ENCODE data around the gene EPM2A. TPM values are rescaled to one million over a fixed set of nuclear protein-coding genes. Genes with fewer than 3 reads are reported as not detected.
A peak's percentile ranks its signal among the peaks of the same experiment; 100 is the strongest.

Gene EPM2A
- total RNA-seq, 1 donor from 2014 or later, result 7.6 TPM

- DNase-seq (ENCODE audit: low spot score in 2 of 2), result peak in 1 of 2 donors; percentile 68
- intact Hi-C loops (cut with DNase I), result loop anchor here (5.0 to 10.0 kb wide), 5 partner anchors 61 to 1519 kb away; partner anchors contain the start of genes STXBP5 and UTRN
- Histone ChIP-seq H3K36me3 (no peaks in the 10 kb centered on the region), H3K4me3 (peak overlapping the region in 1 of 2 donors; percentile 82), H3K27ac (peak overlapping the region; percentile 96 to 97), H3K9me3 (no peaks in the 10 kb centered on the region), H3K27me3 (no peaks in the 10 kb centered on the region), H3K4me1 (peaks cover 0 to 8% of the 10 kb centered on the region in 2 donors)
- TF ChIP-seq, protein P1, sequence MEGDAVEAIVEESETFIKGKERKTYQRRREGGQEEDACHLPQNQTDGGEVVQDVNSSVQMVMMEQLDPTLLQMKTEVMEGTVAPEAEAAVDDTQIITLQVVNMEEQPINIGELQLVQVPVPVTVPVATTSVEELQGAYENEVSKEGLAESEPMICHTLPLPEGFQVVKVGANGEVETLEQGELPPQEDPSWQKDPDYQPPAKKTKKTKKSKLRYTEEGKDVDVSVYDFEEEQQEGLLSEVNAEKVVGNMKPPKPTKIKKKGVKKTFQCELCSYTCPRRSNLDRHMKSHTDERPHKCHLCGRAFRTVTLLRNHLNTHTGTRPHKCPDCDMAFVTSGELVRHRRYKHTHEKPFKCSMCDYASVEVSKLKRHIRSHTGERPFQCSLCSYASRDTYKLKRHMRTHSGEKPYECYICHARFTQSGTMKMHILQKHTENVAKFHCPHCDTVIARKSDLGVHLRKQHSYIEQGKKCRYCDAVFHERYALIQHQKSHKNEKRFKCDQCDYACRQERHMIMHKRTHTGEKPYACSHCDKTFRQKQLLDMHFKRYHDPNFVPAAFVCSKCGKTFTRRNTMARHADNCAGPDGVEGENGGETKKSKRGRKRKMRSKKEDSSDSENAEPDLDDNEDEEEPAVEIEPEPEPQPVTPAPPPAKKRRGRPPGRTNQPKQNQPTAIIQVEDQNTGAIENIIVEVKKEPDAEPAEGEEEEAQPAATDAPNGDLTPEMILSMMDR (IDR thresholded peaks at IDR 0.05), result no peak
Measured at GRCh38 chr6:145736661-145737144, 1.4 kb upstream of the EPM2A start.

- DNase-seq (ENCODE audit: low spot score in 2 of 2), result peak; percentile 65 to 94
- Histone ChIP-seq H3K27me3 (no peaks in the 10 kb centered on the region), H3K27ac (peak overlapping the region; percentile 96 to 97), H3K36me3 (no peaks in the 10 kb centered on the region), H3K4me3 (peak overlapping the region; percentile 59 to 82), H3K9me3 (no peaks in the 10 kb centered on the region), H3K4me1 (peaks cover 0 to 8% of the 10 kb centered on the region in 2 donors)
- intact Hi-C loops (cut with DNase I), result loop anchor here (1.0 to 10.0 kb wide), 8 partner anchors 63 to 1517 kb away; partner anchors contain the start of genes FBXO30, RAB32, SHPRH and STXBP5
- TF ChIP-seq, protein P1 (IDR thresholded peaks at IDR 0.05), result no peak
Measured at GRCh38 chr6:145734486-145735355, 599 bp downstream of the EPM2A start.

GRCh38 chr6:145733810-145734209 is 1.5 kb downstream of the EPM2A start:
- no peak for DNase-seq (ENCODE audit: low spot score in 2 of 2)
- TF ChIP-seq, protein P1 (IDR thresholded peaks at IDR 0.05), result no peak
- no peaks in the 10 kb centered on the region for H3K9me3 ChIP-seq
- peaks cover 0 to 8% of the 10 kb centered on the region in 2 donors for H3K4me1 ChIP-seq
- H3K4me3 ChIP-seq, result peak overlapping the region; percentile 59 to 82
- H3K27ac ChIP-seq, result peak overlapping the region in 1 of 2 donors; percentile 97
- H3K36me3 ChIP-seq, result no peaks in the 10 kb centered on the region
- intact Hi-C loops (cut with DNase I), result loop anchor here (2.0 to 10.0 kb wide), 3 partner anchors 231 to 1449 kb away; partner anchors contain the start of genes RAB32, SHPRH and UTRN
- no peaks in the 10 kb centered on the region for H3K27me3 ChIP-seq

- no peak for DNase-seq (ENCODE audit: low spot score in 2 of 2)
- no peak overlapping the region for H3K27ac ChIP-seq
- no peak overlapping the region for H3K4me3 ChIP-seq
- no peaks in the 10 kb centered on the region for H3K9me3 ChIP-seq
- H3K36me3 ChIP-seq, result no peaks in the 10 kb centered on the region
- intact Hi-C loops (cut with DNase I), result loop anchor here (10.0 kb wide), 1 partner anchor 1448 kb away; the partner anchor contains the start of gene UTRN
- TF ChIP-seq, protein P1 (IDR thresholded peaks at IDR 0.05), result no peak
- no peaks in the 10 kb centered on the region for H3K27me3 ChIP-seq
- peaks cover 0 to 8% of the 10 kb centered on the region in 2 donors for H3K4me1 ChIP-seq
Measured at GRCh38 chr6:145733207-145733606, 2.1 kb downstream of the EPM2A start.

DNA sequence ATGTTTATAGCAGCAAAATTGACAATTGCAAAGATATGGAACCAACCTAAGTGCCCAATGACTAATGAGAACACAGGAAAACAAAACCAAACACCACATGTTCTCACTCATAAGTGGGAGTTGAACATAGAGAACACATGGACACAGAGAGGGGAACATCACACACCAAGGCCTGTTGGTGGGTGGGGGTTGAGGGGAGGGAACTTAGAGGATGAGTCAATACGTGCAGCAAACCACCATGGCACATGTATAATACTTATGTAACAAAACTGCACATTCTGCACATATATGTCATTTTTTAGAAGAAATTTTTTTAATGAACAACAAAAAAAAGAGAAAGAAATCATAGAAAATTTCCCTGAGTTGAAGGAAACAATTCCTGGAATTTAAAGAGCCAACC is 3.9 kb downstream of the EPM2A start:
- Histone ChIP-seq H3K36me3 (no peaks in the 10 kb centered on the region), H3K27ac (no peak overlapping the region), H3K4me3 (no peak overlapping the region), H3K27me3 (no peaks in the 10 kb centered on the region), H3K4me1 (peaks cover 0 to 4% of the 10 kb centered on the region in 2 donors), H3K9me3 (no peaks in the 10 kb centered on the region)
- intact Hi-C loops (cut with DNase I), result loop anchor here (10.0 kb wide), 1 partner anchor 1447 kb away; the partner anchor contains the start of gene UTRN
- TF ChIP-seq, protein P1 (IDR thresholded peaks at IDR 0.05), result no peak
- DNase-seq (ENCODE audit: low spot score in 2 of 2), result no peak

All from ascending aorta (tissue), 2 donors.